HG03045 (cell line): Measurements from ENCODE around the gene BCAS3.

ENCODE experiments used
- ATAC-seq: cut with Tn5 transposase; IDR thresholded peaks from one replicate; pipeline ENCODE4 v1.9.1; 2021; ENCODE audit warnings: mild to moderate bottlenecking, moderate library complexity; ENCODE audit not compliant: unreplicated experiment

Gene BCAS3

GRCh38 chr17:61305024-61305423, 627.4 kb downstream of the BCAS3 start:
- no peak for ATAC-seq

GRCh38 chr17:61306003-61306402, 628.4 kb downstream of the BCAS3 start:
- no peak for ATAC-seq

DNA sequence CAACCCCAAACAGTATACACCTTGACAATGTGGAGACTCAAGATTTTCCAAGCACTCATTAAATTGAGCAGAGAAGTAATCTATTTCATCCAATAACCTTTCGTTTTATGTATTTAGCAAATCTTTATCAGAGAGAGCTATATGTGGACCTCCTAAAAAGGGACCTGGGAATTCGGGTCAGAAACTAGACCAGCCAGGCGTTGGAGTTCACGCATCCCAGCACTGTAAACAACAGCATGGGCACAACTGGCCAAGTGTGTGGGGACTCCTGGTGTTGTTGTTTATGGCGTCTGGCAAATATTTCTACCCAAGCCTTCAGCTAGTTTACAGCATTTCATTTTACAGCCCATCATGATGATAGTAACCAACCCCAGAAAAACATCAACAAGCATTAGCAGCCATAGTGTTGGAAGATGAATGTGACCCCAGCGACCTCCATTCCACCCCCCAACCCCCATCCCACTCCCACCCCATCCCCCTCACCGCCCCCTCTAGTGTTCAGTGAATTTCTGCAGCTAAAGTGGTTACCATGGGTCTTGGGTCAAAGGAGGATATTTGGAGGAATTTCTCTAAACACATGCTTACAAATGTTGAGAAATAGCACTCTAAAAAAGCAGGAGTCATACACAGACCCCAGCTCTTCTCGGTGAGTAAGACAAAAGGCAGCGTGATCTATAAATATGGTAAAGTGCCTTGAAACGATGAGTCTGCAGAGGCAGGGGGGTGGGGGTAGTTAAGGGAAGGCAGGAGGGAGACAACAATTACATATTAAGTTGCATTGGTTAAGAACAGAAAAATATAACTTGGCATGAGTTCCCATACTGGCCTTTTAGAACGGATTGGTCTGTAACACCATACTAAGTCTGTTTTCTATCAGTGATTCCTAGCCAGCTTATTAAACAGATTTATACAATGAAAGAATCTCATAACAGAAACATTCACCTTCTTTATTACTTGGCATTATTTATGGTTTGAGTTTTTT, 630.5 kb downstream of the BCAS3 start:
- no peak for ATAC-seq

DNA sequence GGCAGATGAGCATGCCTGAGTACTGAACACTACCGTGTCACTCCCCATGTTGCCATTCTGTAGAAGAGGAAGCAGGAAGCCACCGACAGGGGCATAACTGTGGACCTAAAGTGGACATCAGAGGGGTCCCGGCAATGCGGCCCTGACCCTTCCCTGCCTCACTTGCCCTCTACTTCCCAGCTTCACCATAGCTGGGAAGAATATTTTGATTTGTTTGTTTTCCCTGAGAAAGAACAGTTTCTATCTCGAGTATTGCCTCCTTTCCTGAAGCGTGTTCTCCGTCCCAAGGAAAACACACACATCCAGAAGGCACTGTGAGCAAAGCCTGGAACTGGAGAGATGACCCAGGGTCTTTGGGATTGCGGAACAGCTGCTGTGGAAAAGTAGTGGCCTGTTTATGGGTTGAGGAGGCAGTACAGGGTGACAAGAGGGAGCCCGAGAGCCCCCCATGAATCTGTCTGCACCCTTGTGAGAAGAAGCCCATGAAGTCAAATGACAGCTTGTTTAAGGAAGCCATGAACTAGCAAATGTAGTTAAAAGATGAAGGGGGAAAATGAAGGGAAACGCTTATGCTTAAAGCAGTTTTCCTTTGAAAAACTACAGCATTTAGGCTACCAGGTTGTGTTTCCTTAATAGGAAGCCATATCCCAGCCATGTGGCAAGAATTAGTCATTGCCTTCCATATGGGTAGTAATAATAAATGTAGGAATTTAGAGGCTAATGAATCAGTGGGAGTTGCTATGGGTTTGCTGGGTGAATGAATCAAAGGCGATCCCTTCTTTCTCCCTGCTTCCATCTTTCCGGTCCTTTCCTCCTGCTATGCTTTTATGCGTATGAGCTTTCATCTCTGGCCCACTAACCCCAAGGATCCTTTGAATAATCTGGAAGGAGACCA, 632.0 kb downstream of the BCAS3 start:
- no peak for ATAC-seq

GRCh38 chr17:61310590-61310989, 632.9 kb downstream of the BCAS3 start:
- no peak for ATAC-seq

DNA sequence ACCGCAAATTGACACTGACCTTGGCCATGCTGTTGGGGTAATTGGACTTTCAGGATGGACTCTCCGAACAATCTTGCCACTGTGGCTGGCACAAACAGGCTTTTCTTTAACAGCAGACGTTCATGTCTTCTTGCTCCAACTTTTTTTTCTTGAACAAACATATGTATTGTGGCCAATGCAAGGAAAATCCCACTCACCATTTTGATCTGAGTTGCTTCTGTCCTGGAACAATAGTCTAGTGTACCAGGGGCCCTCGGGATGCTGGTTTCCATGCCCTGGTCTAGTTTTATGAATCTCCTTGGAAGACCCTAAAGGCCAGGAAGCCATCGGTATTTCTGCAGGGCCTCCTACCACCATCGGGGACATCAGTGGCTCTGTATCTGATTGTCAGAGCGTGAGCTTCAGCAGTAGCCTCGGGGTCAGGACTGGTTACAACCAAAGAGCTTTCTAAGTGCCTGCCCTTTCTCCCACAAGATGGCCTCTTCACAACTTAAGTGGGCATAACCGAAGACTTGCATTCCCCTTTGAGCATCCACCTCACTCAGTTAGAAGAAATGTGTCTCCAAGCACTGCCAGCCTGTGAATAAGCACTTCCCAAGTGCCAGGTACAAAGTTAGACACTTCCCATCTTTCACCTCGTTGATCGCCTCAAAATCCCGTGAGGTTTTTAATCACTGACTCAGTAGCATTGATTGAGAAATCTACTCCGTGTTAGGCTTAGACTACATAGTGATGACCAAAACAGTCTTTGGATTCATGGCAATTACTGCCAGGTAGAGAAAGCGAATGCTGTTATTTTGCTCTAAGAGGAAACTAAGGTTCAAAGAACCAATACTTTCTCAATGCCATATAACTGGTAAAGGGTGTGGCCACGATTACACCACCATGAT, 635.0 kb downstream of the BCAS3 start:
- no peak for ATAC-seq

DNA sequence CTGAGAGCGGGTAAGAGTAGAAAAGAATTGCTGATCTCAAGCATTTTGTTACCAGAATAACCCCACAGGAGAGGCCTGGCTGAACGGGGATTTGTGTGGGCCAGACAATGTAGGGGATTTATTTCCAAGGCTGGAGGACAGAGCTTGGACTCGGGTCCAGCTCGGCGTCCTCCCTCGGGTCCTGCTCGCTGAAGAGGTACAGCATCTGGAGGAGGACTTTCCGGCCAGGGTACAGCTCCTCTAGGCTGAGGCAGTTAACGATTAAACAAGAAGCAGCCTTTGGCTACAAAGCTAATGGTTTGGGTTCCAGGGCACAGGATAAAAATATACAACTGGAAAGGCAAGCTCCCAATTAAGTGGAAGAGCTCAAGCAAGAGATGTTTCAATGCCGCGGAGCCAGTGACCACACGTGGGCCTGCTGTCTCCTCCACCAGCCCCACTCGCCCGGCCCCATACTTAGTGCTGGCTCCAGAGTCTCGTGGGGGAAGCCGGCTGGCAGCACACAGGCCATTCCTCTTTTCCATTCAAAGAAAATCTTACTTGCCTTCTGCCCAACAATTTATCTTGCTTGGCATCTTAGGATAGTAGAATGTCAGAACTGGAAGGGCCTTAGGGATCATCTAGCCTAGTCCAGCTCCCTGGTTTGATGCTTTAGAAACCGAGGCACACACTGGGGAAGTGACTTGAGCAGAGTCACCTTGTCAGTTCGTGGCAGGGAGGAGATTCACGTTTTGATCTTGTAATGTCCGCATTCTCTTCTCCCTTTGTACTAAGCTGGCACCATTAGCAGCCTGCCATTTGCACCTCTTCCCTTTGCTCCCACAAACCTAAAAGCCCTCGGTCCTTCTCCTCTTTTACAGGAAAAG, 636.0 kb downstream of the BCAS3 start:
- no peak for ATAC-seq

GRCh38 chr17:61314368-61315078, 636.9 kb downstream of the BCAS3 start:
- ATAC-seq = no peak

- ATAC-seq = no peak
Measured at GRCh38 chr17:61316633-61317032, 639.0 kb downstream of the BCAS3 start.

DNA sequence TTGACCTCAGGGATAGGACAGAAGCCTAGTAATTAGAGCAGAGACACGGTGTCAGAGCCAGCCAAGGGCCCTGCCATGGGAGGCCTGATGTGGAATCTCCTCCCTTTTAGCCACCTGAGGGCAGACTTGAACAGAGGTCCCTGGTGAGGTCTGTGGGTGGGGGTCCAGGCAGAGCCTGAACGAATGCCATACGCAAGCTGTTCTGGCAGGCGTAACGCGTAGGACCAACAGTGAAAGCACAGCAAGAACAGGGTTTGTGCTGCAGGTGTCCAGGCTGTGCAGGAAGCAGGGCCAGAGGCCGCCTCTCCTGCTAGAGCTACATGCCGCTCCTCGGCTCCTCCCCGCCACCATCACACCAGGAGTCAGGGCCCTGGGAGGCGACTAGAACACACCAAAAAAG, 640.1 kb downstream of the BCAS3 start:
- ATAC-seq = no peak

DNA sequence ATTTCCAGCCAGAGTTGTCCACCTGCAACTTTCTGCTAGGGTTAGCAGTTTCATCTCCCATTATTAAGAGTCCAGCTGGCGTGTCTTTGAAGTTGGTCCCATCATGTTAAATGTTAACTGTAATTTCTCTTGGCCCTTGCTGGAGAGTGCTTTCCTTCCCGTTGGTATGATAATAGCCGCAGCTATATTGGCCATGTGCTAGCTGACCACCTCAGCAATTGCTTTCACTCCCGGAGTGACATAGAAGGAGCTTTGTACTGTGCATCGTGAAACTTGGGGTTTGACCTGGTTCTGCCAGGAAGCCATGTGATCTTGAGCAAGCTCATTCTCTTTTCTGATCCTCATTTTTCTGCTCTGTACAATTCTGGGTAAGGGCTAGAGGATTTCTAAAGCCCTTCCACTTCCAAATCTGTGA, 641.0 kb downstream of the BCAS3 start:
- ATAC-seq = no peak

DNA sequence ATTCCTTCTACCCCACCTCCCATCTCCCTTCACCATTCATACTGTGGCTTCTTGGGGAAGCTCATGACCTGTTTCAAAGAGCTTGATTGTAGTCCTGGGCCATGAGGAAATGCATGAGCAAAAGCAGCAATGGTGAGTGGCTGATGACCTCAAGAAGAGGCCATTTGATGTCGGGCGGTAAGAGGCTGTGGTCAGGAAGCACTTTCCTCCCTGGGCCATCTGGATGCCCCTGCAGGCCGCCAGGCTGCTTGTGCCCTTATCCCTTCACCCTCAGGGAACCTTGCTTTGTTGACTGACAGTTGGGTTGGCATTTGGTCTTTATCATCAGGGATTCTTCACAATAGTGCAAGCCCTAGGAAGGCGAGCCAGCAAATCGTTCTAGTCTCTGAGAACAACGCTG, 643.7 kb downstream of the BCAS3 start:
- no peak for ATAC-seq

GRCh38 chr17:61322325-61323002, 644.8 kb downstream of the BCAS3 start:
- ATAC-seq = no peak

DNA sequence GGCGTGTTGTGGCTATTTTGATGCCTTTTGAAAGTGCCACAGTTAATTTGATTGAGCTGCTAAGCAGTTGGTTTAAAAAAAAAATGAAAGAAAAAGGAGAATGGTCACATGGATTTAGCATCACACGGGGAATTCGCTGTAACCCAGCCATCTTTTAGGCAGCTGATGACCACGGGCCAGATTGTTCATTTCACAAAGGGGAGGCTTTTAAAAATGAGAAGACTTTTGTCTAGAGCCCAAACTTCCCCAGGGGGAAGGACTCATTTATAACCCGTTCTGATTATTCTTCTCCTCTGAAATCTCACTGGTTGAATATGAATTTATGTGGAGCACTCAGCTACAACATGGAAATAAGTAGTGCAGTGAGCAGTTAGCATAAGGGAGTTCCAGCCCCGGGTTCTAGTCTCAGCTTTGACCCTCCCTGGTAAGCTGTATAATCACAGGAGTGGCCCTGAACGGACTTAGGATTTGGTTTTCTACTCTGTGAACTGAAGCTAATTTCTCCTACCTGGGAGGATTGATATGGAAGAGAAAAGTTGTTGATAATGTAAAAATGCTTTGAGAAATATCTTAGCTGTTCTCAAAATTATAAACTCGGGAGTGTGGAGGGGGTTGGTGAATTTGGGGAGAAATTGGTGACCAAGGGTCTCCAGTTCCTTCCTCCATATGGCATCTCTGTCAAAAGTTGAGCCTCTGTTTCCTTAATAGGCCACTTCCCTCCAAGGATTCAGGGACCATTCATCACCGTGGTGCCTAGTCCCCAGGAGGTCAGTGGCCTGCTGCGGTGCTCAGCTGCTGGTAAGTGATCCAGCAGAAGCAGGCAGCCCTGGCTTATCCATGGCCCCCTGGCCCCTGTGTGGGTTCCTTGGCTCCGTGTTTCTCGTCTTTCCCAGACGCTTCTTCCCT, 645.6 kb downstream of the BCAS3 start:
- no peak for ATAC-seq

DNA sequence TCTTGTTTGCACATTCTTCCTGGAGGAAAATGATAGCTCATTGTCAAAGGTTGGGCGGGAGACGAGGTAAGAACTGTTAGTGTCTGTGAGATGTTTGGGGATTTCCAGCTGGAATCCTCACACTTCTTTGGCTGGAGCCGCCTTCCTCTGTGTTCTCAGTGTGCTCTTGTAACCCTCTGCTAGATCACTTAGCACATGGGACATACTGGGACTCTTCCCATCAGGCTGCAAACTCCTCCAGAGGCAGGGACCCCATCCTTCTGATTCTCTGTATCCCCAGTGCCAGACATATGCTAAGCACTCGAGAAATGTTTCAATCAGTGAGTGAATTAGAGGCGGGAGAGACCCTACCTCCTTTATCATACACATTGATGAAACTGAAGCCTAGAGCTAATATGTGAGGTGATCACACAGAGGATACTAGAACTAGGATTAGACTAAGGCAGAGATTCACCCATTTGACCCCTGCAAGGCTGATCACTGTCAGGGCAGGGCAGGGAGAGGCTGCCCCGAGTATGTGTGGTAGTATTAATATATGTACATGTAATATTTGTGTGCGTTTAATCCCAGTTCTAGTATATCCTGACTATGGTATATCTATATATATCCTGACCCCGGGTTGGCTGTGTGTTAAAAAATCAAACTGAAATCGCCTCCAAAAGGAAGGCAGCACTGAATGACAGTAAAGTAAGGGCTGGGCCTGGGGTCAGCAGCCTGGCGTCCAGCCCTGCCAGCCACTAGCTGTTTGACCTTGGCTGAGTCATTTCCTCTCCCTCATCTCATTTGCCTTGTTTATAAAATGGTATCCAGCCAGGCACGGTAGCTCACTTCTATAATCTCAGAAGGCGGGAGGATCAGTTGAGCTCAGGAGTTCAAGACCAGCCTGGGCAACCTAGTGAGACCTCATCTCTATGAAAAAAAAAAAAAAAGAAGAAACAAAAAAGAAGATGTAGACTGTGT, 646.5 kb downstream of the BCAS3 start:
- ATAC-seq = no peak

DNA sequence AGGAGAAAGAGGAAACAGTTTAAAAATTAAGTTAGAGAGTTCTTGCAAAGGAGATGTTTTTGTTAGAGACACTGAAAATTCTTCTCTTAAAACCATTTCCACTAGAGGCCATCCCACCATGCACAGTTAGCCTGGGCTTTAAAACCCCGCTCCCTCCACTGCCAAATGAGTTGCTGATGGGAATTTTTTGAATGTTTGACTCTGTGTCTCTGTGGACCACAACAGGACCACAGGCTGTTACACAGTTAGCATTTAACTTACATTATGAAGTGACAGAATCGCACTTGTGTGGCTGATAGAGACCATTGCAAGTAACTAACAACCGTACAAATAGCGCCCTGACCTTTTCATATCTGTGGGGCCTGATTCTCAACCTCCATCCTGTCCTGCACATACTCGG, 647.3 kb downstream of the BCAS3 start:
- ATAC-seq = no peak
